HepG2 (cell line): ENCODE measurements around the gene CHRNG. TPM values are rescaled to one million over a fixed set of nuclear protein-coding genes. Genes with fewer than 3 reads are reported as not detected.
A peak's percentile ranks its signal among the peaks of the same experiment; 100 is the strongest.

Experiments used
- ARID2 ChIP-seq: sonication (generic); formaldehyde crosslinking; IDR thresholded peaks from 2 replicates; pipeline ENCODE4 v1.8.1; 2022; ENCODE audit warnings: mild to moderate bottlenecking, missing genetic modification reagents, borderline replicate concordance
- ATF2 ChIP-seq: sonication (generic); formaldehyde crosslinking; IDR thresholded peaks from 2 replicates; pipeline ENCODE4 v1.4.0; 2020; ENCODE audit warnings: missing genetic modification reagents
- DMTF1 ChIP-seq: sonication (generic); formaldehyde crosslinking; IDR thresholded peaks from 2 replicates; pipeline ENCODE4 v1.4.0; 2020; ENCODE audit warnings: mild to moderate bottlenecking, missing genetic modification reagents
- GLI4 ChIP-seq: sonication (generic); formaldehyde crosslinking; IDR thresholded peaks from 2 replicates; pipeline ENCODE4 v1.5.1; 2020; ENCODE audit warnings: missing genetic modification reagents, mild to moderate bottlenecking, moderate library complexity, borderline replicate concordance
- HDAC2 ChIP-seq: sonication (generic); formaldehyde crosslinking; IDR thresholded peaks from 2 replicates; pipeline ENCODE4 v1.4.0; 2020; ENCODE audit warnings: missing genetic modification reagents
- HNF4A ChIP-seq: sonication (generic); formaldehyde crosslinking; IDR thresholded peaks from 2 replicates; pipeline ENCODE4 v1.4.0; 2020; ENCODE audit warnings: missing genetic modification reagents
- HNRNPLL ChIP-seq: fragments of 200-400 bp; formaldehyde crosslinking; IDR thresholded peaks from 2 replicates; pipeline ENCODE4 v1.6.1; 2017; ENCODE audit warnings: mild to moderate bottlenecking, low read depth, low read length; ENCODE audit not compliant: poor library complexity, severe bottlenecking
- KDM1A ChIP-seq: IDR thresholded peaks from 2 replicates; pipeline ENCODE4 v1.6.1; 2016; ENCODE audit warnings: missing compliant biosample characterization
- MZF1 ChIP-seq: sonication (generic); formaldehyde crosslinking; IDR thresholded peaks from 2 replicates; pipeline ENCODE4 v1.8.1; 2023; ENCODE audit warnings: mild to moderate bottlenecking, missing genetic modification reagents, borderline replicate concordance
- NCOA5 ChIP-seq: sonication (generic); formaldehyde crosslinking; IDR thresholded peaks from 2 replicates; pipeline ENCODE4 v1.4.0; 2020; ENCODE audit warnings: missing genetic modification reagents
- SOX13 ChIP-seq, 3 experiments: fragments of 450-650 bp in 1 of 3; sonication (generic) in 1 of 3; formaldehyde crosslinking in 1 of 3; IDR thresholded peaks in 2 of 3; conservative IDR thresholded peaks in 1 of 3; 2 replicates each; pipeline versions ENCODE4 v1.5.0 to v1.6.1; 2016 to 2020; ENCODE audit warnings: antibody characterized with exemption in 1 of 3, mild to moderate bottlenecking in 1 of 3, missing compliant biosample characterization in 1 of 3, missing genetic modification reagents in 1 of 3, moderate library complexity in 1 of 3
- SP4 ChIP-seq: sonication (generic); formaldehyde crosslinking; IDR thresholded peaks from 2 replicates; pipeline ENCODE4 v1.8.1; 2023; ENCODE audit warnings: mild to moderate bottlenecking, missing genetic modification reagents
- TCF7L2 ChIP-seq: IDR thresholded peaks from 2 replicates; pipeline ENCODE4 v1.6.1; 2011; ENCODE audit warnings: mild to moderate bottlenecking, low read depth, low read length, moderate library complexity
- ZBTB38 ChIP-seq: sonication (generic); formaldehyde crosslinking; IDR thresholded peaks from 2 replicates; pipeline ENCODE4 v1.5.1; 2020; ENCODE audit warnings: mild to moderate bottlenecking, missing genetic modification reagents
- ZFY ChIP-seq: sonication (generic); formaldehyde crosslinking; IDR thresholded peaks from 2 replicates; pipeline ENCODE4 v1.4.0; 2020; ENCODE audit warnings: missing genetic modification reagents
- ZMYM2 ChIP-seq: sonication (generic); formaldehyde crosslinking; IDR thresholded peaks from 2 replicates; pipeline ENCODE4 v1.8.0; 2022; ENCODE audit warnings: mild to moderate bottlenecking, missing genetic modification reagents
- ZNF124 ChIP-seq: sonication (generic); formaldehyde crosslinking; IDR thresholded peaks from 2 replicates; pipeline ENCODE4 v1.4.0; 2020; ENCODE audit warnings: missing genetic modification reagents
- ZNF20 ChIP-seq: sonication (generic); formaldehyde crosslinking; IDR thresholded peaks from 2 replicates; pipeline ENCODE4 v1.4.0; 2020; ENCODE audit warnings: mild to moderate bottlenecking, moderate library complexity, missing genetic modification reagents
- ZNF337 ChIP-seq: sonication (generic); formaldehyde crosslinking; IDR thresholded peaks from 2 replicates; pipeline ENCODE4 v1.5.1; 2020; ENCODE audit warnings: missing genetic modification reagents, low read depth, mild to moderate bottlenecking, borderline replicate concordance
- ZNF343 ChIP-seq: sonication (generic); formaldehyde crosslinking; IDR thresholded peaks from 2 replicates; pipeline ENCODE4 v1.4.0; 2020; ENCODE audit warnings: mild to moderate bottlenecking, missing genetic modification reagents
- ZNF7 ChIP-seq: IDR thresholded peaks from 2 replicates; pipeline ENCODE4 v1.6.1; 2016; ENCODE audit warnings: missing biosample characterization, missing genetic modification reagents
- ZSCAN9 ChIP-seq: IDR thresholded peaks from 2 replicates; pipeline ENCODE4 v1.6.1; 2016; ENCODE audit warnings: borderline replicate concordance
- polyA plus RNA-seq, 8 experiments: library from polyadenylated mRNA; depleted of rRNA in 3 of 8; stranded (reverse) in 7 of 8; unstranded in 1 of 8; fragments of >200 nt; fragmentation: Illumina TruSeq in 4 of 8; extraction: Trizol in 4 of 8; gene quantifications; 2 replicates each; pipeline versions ENCODE4 v1.2.1 to v1.2.3, GENCODE V29; 2011 to 2016; ENCODE audit warnings: low read depth in 4 of 8, missing spikeins in 1 of 8, mixed read lengths in 1 of 8; ENCODE audit not compliant: insufficient read depth in 1 of 8
- total RNA-seq, 5 experiments: library from RNA; depleted of rRNA; stranded (reverse); fragments of >200 nt; fragmentation: Illumina TruSeq; extraction: Trizol; gene quantifications; 2 replicates each; pipeline ENCODE4 v1.2.3, GENCODE V29; 2016; ENCODE audit warnings: low read depth in 1 of 5
- TF ChIP-seq, protein P1 (sequence below): sonication (generic); formaldehyde crosslinking; IDR thresholded peaks from 2 replicates; pipeline ENCODE4 v1.8.1; 2023; ENCODE audit warnings: mild to moderate bottlenecking, missing genetic modification reagents
- TF ChIP-seq, protein P2 (sequence below): sonication (generic); formaldehyde crosslinking; IDR thresholded peaks from 2 replicates; pipeline ENCODE4 v1.4.0; 2020; ENCODE audit warnings: mild to moderate bottlenecking, missing genetic modification reagents
- TF ChIP-seq, protein P3 (sequence below): IDR thresholded peaks from 2 replicates; pipeline ENCODE4 v1.6.1; 2016; ENCODE audit warnings: low read depth, borderline replicate concordance

Gene CHRNG
- total and polyA plus RNA-seq, 2 of the 13 experiments (the other 11 are each of a cell fraction or from before 2014, with no cell fraction given): not detected

DNA sequence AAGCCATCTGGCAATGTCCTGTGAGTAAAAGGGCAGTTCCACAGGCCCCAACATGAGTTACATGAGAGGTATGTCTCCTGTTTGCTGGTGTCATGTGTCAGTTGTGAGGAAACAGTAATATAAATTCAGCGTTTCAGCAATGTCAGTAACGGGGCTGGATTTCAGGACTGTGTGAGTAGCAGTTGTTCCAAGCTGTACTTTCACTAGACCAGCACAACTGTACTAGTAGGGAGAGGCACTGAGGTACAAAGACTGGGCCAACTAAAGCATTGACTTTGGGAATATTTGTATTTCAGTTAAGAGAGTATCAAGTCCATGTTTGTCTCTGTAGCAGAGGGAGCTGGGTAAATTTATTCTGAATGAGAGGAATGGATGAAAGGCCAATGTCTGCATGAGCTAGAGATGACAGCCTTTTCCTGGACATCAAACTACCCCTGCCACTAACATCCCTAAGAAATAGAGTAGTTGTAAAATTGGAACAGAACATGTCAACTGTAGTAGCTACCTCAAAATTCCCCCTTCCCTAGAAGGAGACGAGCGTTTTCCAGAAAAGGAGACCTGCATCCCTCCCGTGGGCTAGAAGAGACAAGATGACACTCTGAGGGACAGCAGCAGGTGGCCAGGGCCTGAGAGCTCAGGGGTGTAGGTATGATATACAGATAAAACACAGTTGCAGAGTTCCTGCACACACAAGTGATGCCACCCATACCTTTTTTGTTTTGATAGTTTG, 35.3 kb downstream of the CHRNG start (continued):
- TF ChIP-seq ZNF343 (CRISPR knock-in tag) (no peak), ATF2 (CRISPR knock-in tag) (peak; percentile 11; the same call in 1 of the 2 replicates), HNF4A (CRISPR knock-in tag) (peak; percentile 79), HNRNPLL (no peak), ZNF7 (CRISPR knock-in tag) (no peak), ZNF337 (CRISPR knock-in tag) (0 out of 2 replicates have a peak, but pooled peaks have one; percentile 36), SP4 (CRISPR knock-in tag) (no peak), ZFY (CRISPR knock-in tag) (no peak; the same call in 1 of the 2 replicates), TCF7L2 (no peak), ZSCAN9 (CRISPR knock-in tag) (no peak), DMTF1 (CRISPR knock-in tag) (no peak), ZNF20 (CRISPR knock-in tag) (no peak), HDAC2 (CRISPR knock-in tag) (peak; percentile 55; the same call in 1 of the 2 replicates), NCOA5 (CRISPR knock-in tag) (no peak), KDM1A (CRISPR knock-in tag) (no peak), ZNF124 (CRISPR knock-in tag) (peak; percentile 76), SOX13 (IDR thresholded peaks at IDR 0.05) (no peak), SOX13 (CRISPR knock-in tag; conservative IDR thresholded peaks at IDR 0.05 in 1 of 2, IDR thresholded peaks at IDR 0.05 in 1 of 2) (0 out of 4 replicates have a peak, but pooled peaks of 1 of the 2 experiments have one; percentile 48), MZF1 (no peak), GLI4 (CRISPR knock-in tag) (no peak), ARID2 (no peak), ZBTB38 (CRISPR knock-in tag) (no peak), ZMYM2 (CRISPR knock-in tag) (no peak)
- TF ChIP-seq, protein P1, sequence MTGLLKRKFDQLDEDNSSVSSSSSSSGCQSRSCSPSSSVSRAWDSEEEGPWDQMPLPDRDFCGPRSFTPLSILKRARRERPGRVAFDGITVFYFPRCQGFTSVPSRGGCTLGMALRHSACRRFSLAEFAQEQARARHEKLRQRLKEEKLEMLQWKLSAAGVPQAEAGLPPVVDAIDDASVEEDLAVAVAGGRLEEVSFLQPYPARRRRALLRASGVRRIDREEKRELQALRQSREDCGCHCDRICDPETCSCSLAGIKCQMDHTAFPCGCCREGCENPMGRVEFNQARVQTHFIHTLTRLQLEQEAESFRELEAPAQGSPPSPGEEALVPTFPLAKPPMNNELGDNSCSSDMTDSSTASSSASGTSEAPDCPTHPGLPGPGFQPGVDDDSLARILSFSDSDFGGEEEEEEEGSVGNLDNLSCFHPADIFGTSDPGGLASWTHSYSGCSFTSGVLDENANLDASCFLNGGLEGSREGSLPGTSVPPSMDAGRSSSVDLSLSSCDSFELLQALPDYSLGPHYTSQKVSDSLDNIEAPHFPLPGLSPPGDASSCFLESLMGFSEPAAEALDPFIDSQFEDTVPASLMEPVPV (CRISPR knock-in tag): 0 out of 2 replicates have a peak, but pooled peaks have one; percentile 56
- TF ChIP-seq, protein P2, sequence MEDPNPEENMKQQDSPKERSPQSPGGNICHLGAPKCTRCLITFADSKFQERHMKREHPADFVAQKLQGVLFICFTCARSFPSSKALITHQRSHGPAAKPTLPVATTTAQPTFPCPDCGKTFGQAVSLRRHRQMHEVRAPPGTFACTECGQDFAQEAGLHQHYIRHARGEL (CRISPR knock-in tag): no peak
- TF ChIP-seq, protein P3, sequence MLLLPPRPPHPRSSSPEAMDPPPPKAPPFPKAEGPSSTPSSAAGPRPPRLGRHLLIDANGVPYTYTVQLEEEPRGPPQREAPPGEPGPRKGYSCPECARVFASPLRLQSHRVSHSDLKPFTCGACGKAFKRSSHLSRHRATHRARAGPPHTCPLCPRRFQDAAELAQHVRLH (CRISPR knock-in tag): no peak
